ENCODE data around the gene GID8.

The GID8 gene

DNA sequence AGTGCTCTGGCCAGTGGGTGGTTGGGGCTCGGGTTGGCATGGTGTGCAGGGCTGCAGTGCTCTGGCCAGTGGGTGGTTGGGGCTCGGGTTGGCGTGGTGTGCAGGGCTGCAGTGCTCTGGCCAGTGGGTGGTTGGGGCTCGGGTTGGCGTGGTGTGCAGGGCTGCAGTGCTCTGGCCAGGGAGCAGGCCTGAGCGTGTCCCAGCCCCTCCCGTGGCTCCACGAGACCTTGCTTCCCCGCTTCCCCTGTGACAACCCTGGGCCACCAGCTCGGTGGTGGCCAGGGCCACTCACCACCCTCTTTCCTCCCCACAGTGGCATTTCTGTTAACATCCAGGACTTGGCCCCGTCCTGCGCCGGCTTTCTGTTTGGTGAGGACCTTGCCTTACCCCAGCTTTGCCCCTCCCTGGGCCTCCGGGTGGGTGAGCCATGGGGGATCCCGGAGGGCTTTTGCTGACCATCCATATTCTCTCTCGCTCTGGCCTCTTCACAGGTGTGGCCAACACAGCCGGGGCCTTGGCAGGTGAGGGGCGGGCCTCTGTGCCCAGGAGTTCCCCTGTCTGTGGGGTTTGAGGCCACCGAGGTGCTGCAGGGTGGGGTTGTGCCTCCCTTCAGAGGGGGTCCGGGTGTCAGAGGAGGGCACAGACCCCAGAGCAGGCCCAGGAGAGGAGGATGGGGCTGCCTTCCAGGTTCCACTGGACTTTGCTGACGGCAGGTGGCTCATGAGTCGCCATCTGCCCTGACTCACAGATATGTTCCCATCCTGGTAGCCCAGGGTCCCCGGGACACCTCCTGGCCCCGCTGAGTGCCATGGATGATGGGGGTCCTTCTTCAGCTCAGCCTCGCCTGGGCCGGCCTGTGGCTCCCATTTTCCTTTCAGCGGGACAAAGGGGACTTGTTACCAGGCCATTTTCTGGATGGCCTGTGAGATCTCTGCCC, 28.5 kb downstream of the GID8 start:
- ChIA-PET CTCF (interaction anchor here (1.0 to 2.9 kb wide), 4 partner anchors 7 to 43 kb away, joined by 3 to 9 read pairs (median 6); no protein-coding TSS in a partner anchor), POLR2A (no interaction called here)
- TF ChIP-seq CTCF (IDR thresholded peaks at IDR 0.05; ENCODE audit: control extremely low read depth, extremely low read depth, low read depth, missing control alignments) = no peak
- no peak for DNase-seq (ENCODE audit: extremely low spot score)

DNA sequence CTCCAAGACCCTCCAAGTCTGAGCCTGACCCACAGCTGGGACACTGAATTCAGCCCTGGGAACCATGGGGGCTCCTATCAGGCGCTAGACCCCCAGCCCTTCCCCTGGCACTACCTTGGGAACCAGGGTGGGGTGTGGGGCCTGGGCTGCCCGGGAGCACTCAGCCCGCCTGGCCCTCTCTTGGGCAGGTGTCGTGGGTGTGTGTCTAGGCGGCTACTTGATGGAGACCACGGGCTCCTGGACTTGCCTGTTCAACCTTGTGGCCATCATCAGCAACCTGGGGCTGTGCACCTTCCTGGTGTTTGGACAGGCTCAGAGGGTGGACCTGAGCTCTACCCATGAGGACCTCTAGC, 29.2 kb downstream of the GID8 start:
- POLR2A ChIA-PET = no interaction called here

DNA sequence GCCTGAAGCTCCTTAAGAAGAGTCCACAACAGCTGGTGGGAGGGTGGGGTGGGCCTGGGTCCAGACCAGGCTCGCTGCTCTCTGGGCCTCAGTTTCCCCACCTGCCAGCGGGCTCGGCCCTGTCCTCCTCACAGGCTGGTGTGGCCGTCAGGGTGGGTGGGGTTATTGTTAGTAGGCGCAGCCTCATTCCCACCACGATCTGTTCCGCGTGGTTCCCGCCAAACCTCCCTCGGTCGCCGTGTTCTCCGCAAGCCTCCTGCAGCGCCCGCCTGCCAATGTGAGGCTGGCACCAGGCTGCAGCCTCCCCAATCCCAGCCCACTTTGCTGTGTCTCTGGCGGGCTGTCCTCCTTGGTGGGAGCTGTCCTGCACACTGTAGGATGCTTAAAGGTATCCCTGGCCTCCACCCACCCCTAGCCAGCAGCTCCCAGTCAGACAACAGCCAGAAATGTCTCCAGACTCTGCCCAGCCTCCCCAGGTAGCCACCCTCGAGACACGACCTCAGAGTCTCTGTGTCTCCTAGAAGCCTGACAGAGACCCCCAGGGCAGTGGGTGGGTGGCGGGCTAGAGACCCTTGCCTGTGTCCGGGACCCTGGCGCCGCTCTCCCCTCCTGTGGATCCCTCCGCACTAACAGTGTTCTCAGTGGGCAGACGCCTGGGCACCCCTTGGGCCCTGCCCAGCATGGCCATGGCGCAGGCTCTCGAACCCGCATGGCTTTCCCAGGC, 29.8 kb downstream of the GID8 start:
- CTCF ChIA-PET = interaction anchor here (1.4 to 4.1 kb wide), 4 partner anchors 9 to 41 kb away, joined by 3 to 26 read pairs (median 4); no protein-coding TSS in a partner anchor
- POLR2A ChIA-PET = no interaction called here
- no peak for DNase-seq (ENCODE audit: extremely low spot score)
- no peak for TF ChIP-seq CTCF (IDR thresholded peaks at IDR 0.05; ENCODE audit: control extremely low read depth, extremely low read depth, low read depth, missing control alignments)

More for the DNA sequence above, 29.2 kb downstream of the GID8 start:
- CTCF ChIA-PET = interaction anchor here (1.0 to 1.5 kb wide), 2 partner anchors 8 to 42 kb away, joined by 3 to 4 read pairs; no protein-coding TSS in a partner anchor
- no peak for TF ChIP-seq CTCF (IDR thresholded peaks at IDR 0.05; ENCODE audit: control extremely low read depth, extremely low read depth, low read depth, missing control alignments)
- no peak for DNase-seq (ENCODE audit: extremely low spot score)

- POLR2A ChIA-PET = no interaction called here
- CTCF ChIA-PET = interaction anchor here (1.4 to 4.1 kb wide), 4 partner anchors 9 to 41 kb away, joined by 3 to 26 read pairs (median 4); no protein-coding TSS in a partner anchor
- no peak for TF ChIP-seq CTCF (IDR thresholded peaks at IDR 0.05; ENCODE audit: control extremely low read depth, extremely low read depth, low read depth, missing control alignments)
- DNase-seq (ENCODE audit: extremely low spot score) = no peak
These were observed 30.6 kb downstream of the GID8 start for GRCh38 chr20:62968378-62969178.

- CTCF ChIA-PET = interaction anchor here (1.2 to 4.1 kb wide), 5 partner anchors 10 to 68 kb away, joined by 3 to 26 read pairs (median 4); partner anchors contain the start of gene SLC17A9
- no peak for DNase-seq (ENCODE audit: extremely low spot score)
- no peak for TF ChIP-seq CTCF (IDR thresholded peaks at IDR 0.05; ENCODE audit: control extremely low read depth, extremely low read depth, low read depth, missing control alignments)
- POLR2A ChIA-PET = no interaction called here
These were observed 31.3 kb downstream of the GID8 start for GRCh38 chr20:62969179-62969760.

All from GM10248 (cell line).